Hepatic stellate cell (primary cell): ENCODE measurements around the gene CASQ2.

Experiments
- DNase-seq: peaks from one replicate; pipeline ENCODE4 v3.0.0; 2011; ENCODE audit warnings: low spot score

The CASQ2 gene

GRCh38 chr1:115728341-115728740 is 40.2 kb downstream of the CASQ2 start:
- no peak for DNase-seq

GRCh38 chr1:115727706-115728249 is 40.7 kb downstream of the CASQ2 start:
- peak; percentile 14 for DNase-seq

GRCh38 chr1:115726570-115726969 is 41.9 kb downstream of the CASQ2 start:
- no peak for DNase-seq

DNA sequence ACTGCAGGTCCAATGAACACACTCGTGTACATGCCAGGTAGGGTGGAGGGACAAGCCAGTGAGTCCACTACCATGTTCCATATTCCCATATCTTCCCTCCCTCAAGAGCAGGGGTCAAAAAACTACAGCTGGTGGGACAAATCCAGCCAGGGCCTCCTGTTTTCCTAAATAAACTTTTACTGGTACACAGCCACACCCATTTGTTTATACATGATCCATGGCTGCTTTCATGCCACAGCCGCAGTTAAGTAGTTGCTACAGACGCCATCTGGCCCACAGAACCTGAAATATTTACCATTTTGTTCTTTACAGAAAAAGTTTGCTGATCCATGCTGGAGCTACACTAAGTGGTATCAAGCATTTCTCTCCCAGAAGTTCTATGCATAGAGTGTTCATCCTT is 42.4 kb downstream of the CASQ2 start:
- no peak for DNase-seq

DNA sequence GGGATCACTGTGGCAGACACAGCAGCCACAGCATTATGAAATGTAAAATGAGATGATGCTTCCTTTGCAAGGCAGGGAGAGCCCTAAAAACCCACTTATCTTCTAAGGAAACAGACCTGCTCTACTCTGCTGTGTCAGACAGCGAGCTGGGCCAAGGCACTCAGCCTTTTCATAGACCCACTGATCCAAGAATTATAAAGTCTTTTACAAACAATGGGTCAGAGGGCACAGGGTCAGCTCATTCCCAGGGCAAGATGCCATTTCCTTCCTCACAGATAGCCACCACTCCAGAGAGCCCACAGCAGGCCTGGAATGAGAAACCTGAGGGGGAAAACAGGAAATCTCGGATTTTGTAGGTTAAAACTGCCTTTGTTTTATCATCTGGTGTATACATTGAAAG is 42.9 kb downstream of the CASQ2 start:
- no peak for DNase-seq

DNA sequence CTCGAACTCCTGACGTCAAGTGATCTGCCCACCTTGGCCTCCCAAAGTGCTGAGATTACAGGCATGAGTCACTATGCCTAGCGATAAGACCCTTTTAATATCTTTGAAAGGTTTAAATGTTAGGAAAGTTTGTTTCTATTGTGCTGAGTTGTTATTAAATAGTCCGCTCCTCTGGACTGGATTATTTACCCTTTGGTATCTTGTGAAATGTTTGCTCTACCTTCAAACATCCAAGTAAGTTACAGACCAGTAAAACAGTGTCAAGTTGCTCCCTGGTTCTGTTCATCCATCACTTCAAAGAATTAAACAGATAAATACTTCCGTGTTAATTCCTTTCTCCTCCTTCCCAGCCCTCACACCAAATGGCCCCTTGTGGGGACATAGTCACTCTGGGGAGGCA is 44.8 kb downstream of the CASQ2 start:
- DNase-seq, result no peak

GRCh38 chr1:115722221-115722620 is 46.3 kb downstream of the CASQ2 start:
- no peak for DNase-seq

- DNase-seq, result no peak
Observed at GRCh38 chr1:115719285-115719684, 49.2 kb downstream of the CASQ2 start.

DNA sequence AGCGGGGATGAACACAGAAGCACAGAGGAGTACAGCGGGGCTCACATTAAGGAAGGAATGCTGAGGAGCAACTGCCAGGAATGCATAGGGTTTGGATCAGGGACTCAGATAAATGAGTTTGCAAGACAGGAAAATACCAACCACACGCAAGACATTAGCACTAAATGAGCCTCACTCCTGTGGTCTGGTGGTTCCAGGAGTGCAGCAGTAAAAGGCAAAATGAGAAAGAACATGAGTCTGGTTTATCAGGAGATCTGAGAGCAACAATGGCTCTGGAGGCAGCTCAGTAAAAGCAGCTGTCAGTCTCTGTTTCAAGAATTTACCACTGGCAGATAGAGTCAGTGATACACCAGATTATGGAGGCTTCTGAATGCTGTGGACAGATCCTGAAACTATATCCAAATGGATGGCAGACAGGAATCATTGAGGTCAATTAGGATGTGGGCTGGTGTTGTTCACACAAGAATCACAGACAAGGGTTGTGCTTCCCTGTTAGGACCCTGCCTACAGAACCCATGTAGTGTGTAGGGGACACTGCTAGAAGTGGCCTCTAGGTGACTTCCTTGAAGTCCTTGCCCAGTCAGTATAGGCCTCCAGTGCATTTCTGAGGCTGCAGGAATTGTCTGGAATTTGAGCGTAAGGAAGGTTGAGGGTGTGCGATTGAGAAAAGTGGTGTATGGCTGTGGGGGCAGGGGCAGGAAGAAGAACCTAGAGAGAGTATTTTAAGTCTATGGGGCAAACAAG is 50.3 kb downstream of the CASQ2 start:
- no peak for DNase-seq

GRCh38 chr1:115717541-115717940 is 51.0 kb downstream of the CASQ2 start:
- no peak for DNase-seq

DNA sequence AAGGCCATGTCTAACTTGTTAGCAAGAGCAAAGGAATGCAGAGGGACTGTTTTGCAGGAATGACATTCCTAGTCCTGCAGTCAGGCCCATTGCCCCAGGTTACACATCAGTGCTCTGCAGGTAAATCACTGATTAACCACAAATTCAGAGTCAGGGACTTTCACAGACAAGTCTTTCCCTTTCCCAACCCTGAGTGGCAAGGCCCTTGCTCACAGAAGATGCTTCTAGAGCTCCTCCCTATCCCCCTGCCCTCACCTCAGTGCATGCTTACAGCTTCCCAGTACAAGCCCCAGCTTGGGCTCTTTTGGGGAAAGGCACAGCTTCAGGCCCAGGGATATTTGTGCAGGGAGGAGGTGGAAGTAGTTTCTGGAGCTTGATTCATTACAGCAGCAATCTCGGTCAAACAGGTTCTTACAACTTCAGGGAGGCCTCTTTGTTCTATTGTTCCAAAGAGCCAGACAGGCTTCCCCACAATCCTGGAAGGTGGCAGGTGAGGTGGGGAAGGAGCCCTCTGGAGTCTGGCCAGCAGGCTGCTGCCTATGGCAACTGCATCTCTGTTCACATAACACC is 53.9 kb downstream of the CASQ2 start:
- DNase-seq, result no peak

DNA sequence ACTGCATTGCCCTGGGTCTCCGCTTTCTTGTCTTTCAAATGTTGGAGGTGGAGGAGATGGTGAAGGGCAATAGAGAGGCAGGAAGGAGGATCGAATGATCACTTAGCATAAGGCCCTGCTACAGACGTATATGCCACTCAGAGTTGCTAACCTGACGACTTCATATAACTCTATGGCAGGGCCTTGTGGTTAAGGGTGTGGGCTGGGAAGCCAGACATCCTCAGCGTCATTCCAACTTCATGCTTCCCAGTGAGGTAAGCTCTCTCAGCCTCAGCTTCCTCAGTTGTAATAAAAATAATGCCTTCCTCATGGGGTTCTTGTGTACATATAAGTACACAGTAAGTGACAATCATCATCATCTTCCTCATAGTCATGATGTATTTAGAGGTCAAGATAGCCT is 54.6 kb downstream of the CASQ2 start:
- no peak for DNase-seq

- no peak for DNase-seq
Observed at GRCh38 chr1:115712911-115713609, 55.5 kb downstream of the CASQ2 start.

DNA sequence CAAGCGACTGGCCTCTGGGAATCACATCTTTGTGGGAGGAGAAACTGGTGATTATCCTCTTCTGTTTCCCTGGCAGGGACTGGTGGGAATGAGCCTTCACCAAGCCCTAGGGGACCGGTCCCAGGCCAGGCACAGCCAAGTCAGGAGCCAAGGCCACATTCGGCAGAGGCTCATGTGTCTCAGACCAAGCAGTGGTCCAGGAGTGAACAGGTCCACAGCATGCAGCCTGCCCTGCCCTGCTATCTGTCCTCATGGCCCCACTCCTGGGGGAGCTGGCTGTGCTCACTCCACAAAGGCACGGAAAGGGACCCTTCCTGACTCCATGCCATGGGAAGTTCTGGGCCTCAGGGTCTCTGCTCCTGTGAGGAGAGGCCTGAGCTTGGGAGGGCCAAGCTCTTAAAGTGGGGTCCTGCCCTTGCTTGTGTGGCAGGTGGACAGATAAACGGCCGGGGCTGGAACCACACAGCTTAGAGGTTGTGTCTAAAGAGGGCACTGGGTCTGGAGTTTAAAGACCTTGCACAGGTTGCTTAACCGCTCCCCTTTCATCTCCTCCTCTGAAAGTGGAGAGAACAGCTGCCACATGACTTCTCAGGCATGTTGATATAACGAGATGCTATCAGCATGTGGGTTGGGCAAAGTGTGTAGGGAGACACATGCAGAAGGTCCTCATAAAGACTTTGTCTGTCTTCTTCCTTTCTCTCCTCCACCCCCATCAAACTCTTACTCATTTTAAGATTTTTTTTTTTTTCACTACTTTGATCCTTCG is 57.5 kb downstream of the CASQ2 start:
- DNase-seq, result no peak

- DNase-seq, result peak; percentile 23
Observed at GRCh38 chr1:115706587-115707425, 61.7 kb downstream of the CASQ2 start.

DNA sequence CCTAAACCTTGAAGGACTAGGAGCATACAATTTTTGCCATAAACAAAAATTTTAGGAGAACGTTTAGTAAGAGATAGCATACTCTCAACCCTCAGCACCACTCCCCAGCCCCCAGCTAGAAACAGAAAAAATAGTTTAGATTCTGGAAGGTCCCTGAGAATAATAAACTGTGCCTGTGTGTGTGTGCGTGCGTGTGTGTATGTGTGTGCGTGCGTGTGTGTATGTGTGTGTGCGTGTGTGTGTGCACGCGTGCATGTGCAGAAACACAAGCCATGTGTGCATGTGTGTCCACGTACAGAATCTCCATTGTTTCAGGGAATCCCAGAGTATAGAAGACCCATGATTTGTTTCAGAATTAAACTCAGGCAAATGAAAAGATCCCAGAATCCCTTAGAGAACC is 62.6 kb downstream of the CASQ2 start:
- no peak for DNase-seq

- no peak for DNase-seq
Observed at GRCh38 chr1:115705085-115705951, 63.2 kb downstream of the CASQ2 start.

DNA sequence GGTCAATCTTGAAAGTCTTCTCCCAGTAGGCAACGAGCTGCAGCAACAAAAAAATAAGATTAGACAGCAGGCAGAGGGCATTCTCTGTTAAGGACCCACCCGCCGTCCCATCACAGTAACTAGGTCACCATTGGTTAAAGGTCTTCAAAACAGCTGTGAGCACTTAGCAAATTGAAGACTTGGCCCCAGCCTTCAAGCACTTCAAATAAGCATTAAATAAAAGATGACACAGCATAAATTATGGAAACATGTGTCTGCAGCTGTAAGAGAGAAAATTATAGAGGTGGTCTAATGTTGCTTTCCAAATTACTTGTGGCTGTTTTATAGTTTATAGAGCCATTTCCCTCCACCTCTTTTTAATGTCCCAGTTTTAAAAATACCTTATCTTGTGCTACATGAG is 65.6 kb downstream of the CASQ2 start:
- no peak for DNase-seq

GRCh38 chr1:115701090-115701489 is 67.4 kb downstream of the CASQ2 start:
- DNase-seq, result no peak

GRCh38 chr1:115697619-115698018 is 70.9 kb downstream of the CASQ2 start:
- DNase-seq, result no peak
